HUES64 (cell line): ENCODE data around the gene PSMB10.

ENCODE experiments used
- H3K27ac ChIP-seq: 2 replicates; pipeline ENCODE4 v1.7.0; 2013; ENCODE audit warnings: low read depth, low read length, inconsistent platforms
- H3K27me3 ChIP-seq: 2 replicates; pipeline ENCODE4 v1.6.1; 2013; ENCODE audit warnings: mild to moderate bottlenecking, low read length; ENCODE audit not compliant: insufficient read depth
- H3K36me3 ChIP-seq: 2 replicates; pipeline ENCODE4 v1.6.1; 2013; ENCODE audit warnings: mild to moderate bottlenecking, low read length; ENCODE audit not compliant: insufficient read depth
- H3K4me1 ChIP-seq: 2 replicates; pipeline ENCODE4 v1.6.1; 2013; ENCODE audit warnings: mild to moderate bottlenecking, low read length, moderate library complexity; ENCODE audit not compliant: insufficient read depth
- H3K4me3 ChIP-seq: 2 replicates; pipeline ENCODE4 v1.5.1; 2013; ENCODE audit warnings: mild to moderate bottlenecking, low read length, moderate library complexity
- H3K9ac ChIP-seq: 2 replicates; pipeline ENCODE4 v1.6.1; 2013; ENCODE audit warnings: mild to moderate bottlenecking, low read depth, low read length
- H3K9me3 ChIP-seq: 2 replicates; pipeline ENCODE4 v1.6.1; 2013; ENCODE audit warnings: low read depth, low read length; ENCODE audit not compliant: insufficient read depth
- WGBS: fragments of 150-250, 120-280 bp; methylation state at CpG from one replicate; pipeline ENCODE4 v1.1.7; 2013; ENCODE audit warnings: missing lambda C conversion rate; 5-methylcytosine and 5-hydroxymethylcytosine counted together

The PSMB10 gene

GRCh38 chr16:67969254-67970039 is 32.8 kb upstream of the PSMB10 start:
- Histone ChIP-seq H3K27me3 (no peaks in the 10 kb centered on the region), H3K36me3 (no peaks in the 10 kb centered on the region), H3K4me1 (peaks cover 20% of the 10 kb centered on the region; the same call in 1 of the 2 replicates), H3K9me3 (no peaks in the 10 kb centered on the region), H3K4me3 (peak overlapping the region; percentile 70), H3K9ac (no peak overlapping the region), H3K27ac (no peak overlapping the region)
- WGBS = 56% methylated on average over 39 of the region's 40 CpGs

- Histone ChIP-seq H3K9ac (peak within 1 kb of the TSS; percentile 76), H3K27ac (peak within 1 kb of the TSS; percentile 71; the same call in 1 of the 2 replicates), H3K4me3 (peak within 1 kb of the TSS; percentile 70), H3K27me3 (no peaks in the 10 kb centered on the region), H3K36me3 (no peaks in the 10 kb centered on the region), H3K4me1 (peaks cover 20% of the 10 kb centered on the region; the same call in 1 of the 2 replicates), H3K9me3 (no peaks in the 10 kb centered on the region)
- WGBS = 13% methylated on average over 78 of the region's 78 CpGs
Measured at GRCh38 chr16:67968400-67969253, 32.0 kb upstream of the PSMB10 start, which contains the start of gene SLC12A4. SLC12A4 (minus strand) TSS chr16:67968637; CDS start chr16:67968553, 84 bp downstream.

DNA sequence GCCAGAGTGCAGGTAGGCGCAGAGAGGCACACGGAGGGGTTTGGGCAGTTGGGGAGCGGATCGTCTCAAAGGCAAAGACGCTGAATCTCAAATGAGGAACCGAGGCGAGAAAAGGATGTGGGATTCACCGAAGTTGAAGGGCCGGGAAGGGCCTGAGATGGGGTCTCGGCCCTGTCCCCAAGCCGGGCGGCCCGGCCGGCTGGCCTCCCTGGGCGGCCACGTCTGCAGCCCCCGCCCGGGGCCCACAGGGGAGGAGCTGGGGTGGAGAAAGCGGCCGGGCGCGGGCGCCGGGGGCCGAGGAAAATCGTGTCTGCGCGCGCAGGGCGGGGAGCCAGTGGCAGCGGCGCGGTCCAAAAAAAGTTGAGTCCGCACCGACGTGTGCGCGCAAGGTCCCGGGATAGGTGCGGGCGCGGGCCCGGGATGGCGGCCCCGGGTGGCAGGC is 31.3 kb upstream of the PSMB10 start:
- peaks cover 20% of the 10 kb centered on the region; the same call in 1 of the 2 replicates for H3K4me1 ChIP-seq
- peak overlapping the region; percentile 71; the same call in 1 of the 2 replicates for H3K27ac ChIP-seq
- no peaks in the 10 kb centered on the region for H3K9me3 ChIP-seq
- peak overlapping the region; percentile 70 for H3K4me3 ChIP-seq
- peak overlapping the region; percentile 76 for H3K9ac ChIP-seq
- H3K27me3 ChIP-seq = no peaks in the 10 kb centered on the region
- peaks cover 4% of the 10 kb centered on the region; the same call in 1 of the 2 replicates for H3K36me3 ChIP-seq
- 1% methylated on average over 45 of the region's 45 CpGs for WGBS

DNA sequence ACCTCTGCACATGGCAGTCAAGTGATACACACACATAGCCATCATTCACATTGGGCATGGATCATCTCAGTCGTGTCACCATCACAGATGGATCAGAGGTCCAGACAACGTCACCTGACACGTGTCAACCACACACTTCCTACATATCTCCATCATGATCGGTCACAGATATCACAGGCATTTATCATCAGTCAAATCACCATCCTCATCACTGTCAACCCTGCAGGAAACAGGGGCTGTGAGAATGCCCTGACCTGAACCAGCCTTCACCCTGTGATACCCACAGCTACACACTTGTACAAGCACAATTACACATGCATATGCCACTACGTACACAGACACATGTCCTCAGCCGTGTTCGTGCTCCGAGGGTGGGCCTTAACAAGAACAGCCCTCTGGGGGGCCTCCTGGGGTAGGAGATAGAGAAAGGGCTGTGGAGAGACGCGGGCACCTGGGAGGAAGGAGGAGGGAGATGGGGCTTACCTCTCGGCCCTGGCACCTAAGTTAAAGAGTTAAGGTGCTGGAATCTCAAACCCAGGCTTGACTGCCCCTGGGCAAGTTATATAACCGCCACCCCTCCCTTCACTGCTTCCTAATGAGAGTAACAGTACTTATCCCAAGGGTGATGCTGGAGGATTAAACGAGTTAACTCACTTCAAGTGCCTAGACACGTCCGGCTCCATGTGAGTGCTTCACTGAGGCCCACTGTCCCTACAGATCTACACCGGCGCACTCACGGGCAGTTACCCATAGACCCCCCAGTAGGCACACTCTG is 30.7 kb upstream of the PSMB10 start:
- Histone ChIP-seq H3K27ac (no peak overlapping the region), H3K4me1 (peaks cover 20% of the 10 kb centered on the region; the same call in 1 of the 2 replicates), H3K9me3 (no peaks in the 10 kb centered on the region), H3K27me3 (no peaks in the 10 kb centered on the region), H3K4me3 (peak overlapping the region; percentile 70), H3K9ac (peak overlapping the region; percentile 76), H3K36me3 (peaks cover 10% of the 10 kb centered on the region)
- 31% methylated on average over 18 of the region's 18 CpGs for WGBS

- no peaks in the 10 kb centered on the region for H3K27me3 ChIP-seq
- no peaks in the 10 kb centered on the region for H3K9me3 ChIP-seq
- WGBS = 69% methylated on average over 3 of the region's 3 CpGs
- peak overlapping the region; percentile 53 for H3K9ac ChIP-seq
- peak overlapping the region; percentile 70 for H3K4me3 ChIP-seq
- peaks cover 20% of the 10 kb centered on the region; the same call in 1 of the 2 replicates for H3K4me1 ChIP-seq
- H3K27ac ChIP-seq = no peak overlapping the region; the same call in 1 of the 2 replicates
- H3K36me3 ChIP-seq = peaks cover 17% of the 10 kb centered on the region
Measured at GRCh38 chr16:67966549-67967182, 30.0 kb upstream of the PSMB10 start.

GRCh38 chr16:67965668-67966548 is 29.3 kb upstream of the PSMB10 start:
- H3K4me3 ChIP-seq = peak overlapping the region; percentile 21
- WGBS = 86% methylated on average over 11 of the region's 11 CpGs
- peaks cover 20% of the 10 kb centered on the region; the same call in 1 of the 2 replicates for H3K4me1 ChIP-seq
- H3K27me3 ChIP-seq = no peaks in the 10 kb centered on the region
- H3K27ac ChIP-seq = peak overlapping the region; percentile 37; the same call in 1 of the 2 replicates
- H3K9ac ChIP-seq = peak overlapping the region; percentile 53
- no peaks in the 10 kb centered on the region for H3K9me3 ChIP-seq
- peaks cover 25% of the 10 kb centered on the region for H3K36me3 ChIP-seq

GRCh38 chr16:67964477-67965131 is 28.0 kb upstream of the PSMB10 start:
- no peaks in the 10 kb centered on the region for H3K27me3 ChIP-seq
- H3K9me3 ChIP-seq = no peaks in the 10 kb centered on the region
- peaks cover 20% of the 10 kb centered on the region; the same call in 1 of the 2 replicates for H3K4me1 ChIP-seq
- H3K9ac ChIP-seq = no peak overlapping the region
- H3K27ac ChIP-seq = no peak overlapping the region
- WGBS = 95% methylated on average over 6 of the region's 6 CpGs
- H3K4me3 ChIP-seq = 0 out of 2 replicates have a peak overlapping the region, but pooled peaks have one; percentile 40
- peaks cover 38% of the 10 kb centered on the region for H3K36me3 ChIP-seq

GRCh38 chr16:67963662-67964321 is 27.1 kb upstream of the PSMB10 start:
- H3K9me3 ChIP-seq = no peaks in the 10 kb centered on the region
- no peaks in the 10 kb centered on the region for H3K27me3 ChIP-seq
- H3K9ac ChIP-seq = peak overlapping the region; percentile 41; the same call in 1 of the 2 replicates
- peaks cover 20% of the 10 kb centered on the region; the same call in 1 of the 2 replicates for H3K4me1 ChIP-seq
- peaks cover 46% of the 10 kb centered on the region for H3K36me3 ChIP-seq
- H3K4me3 ChIP-seq = peak overlapping the region; percentile 40; the same call in 1 of the 2 replicates
- WGBS = 87% methylated on average over 32 of the region's 32 CpGs
- H3K27ac ChIP-seq = no peak overlapping the region

DNA sequence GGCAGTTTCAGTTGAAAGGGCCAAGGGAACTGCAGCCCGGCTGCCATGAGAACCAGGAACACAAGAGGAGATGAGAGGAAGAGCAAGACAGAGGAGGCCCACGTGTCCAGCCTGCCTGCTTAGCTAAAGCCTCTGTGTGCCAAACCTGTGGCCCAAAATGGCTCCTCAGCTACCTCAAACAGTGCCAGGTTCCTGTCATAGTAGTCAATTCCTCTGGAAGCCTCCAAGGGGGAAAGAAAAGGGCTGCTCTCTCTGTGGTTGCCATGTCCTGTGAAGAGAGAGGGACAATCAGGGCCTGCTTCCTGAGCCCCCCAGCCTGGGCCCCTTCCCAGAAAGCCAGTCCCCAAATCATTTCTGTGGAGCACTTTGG is 26.6 kb upstream of the PSMB10 start:
- 94% methylated on average over 2 of the region's 2 CpGs for WGBS
- H3K9me3 ChIP-seq = no peaks in the 10 kb centered on the region

More for the DNA sequence above, 26.6 kb upstream of the PSMB10 start:
- H3K27me3 ChIP-seq = no peaks in the 10 kb centered on the region
- H3K36me3 ChIP-seq = peaks cover 51% of the 10 kb centered on the region
- peaks cover 20% of the 10 kb centered on the region; the same call in 1 of the 2 replicates for H3K4me1 ChIP-seq
- no peak overlapping the region for H3K9ac ChIP-seq
- H3K27ac ChIP-seq = no peak overlapping the region
- no peak overlapping the region for H3K4me3 ChIP-seq
